Fibroblast of villous mesenchyme (primary cell): ENCODE measurements around the gene PDXDC1. TPM values are rescaled to one million over a fixed set of nuclear protein-coding genes. Genes with fewer than 3 reads are reported as not detected.
"Not testable (repeated sequence)": the region's sequence is repeated elsewhere in the genome, so short reads cannot be mapped to it uniquely, and the experiment has no call there.

ENCODE experiments used
- DNase-seq: peaks from one replicate; pipeline ENCODE4 v3.0.0-alpha.2; 2010; ENCODE audit warnings: low read depth
- H3K4me3 ChIP-seq: 2 replicates; pipeline ENCODE4 v1.5.1; 2011; ENCODE audit warnings: low read depth, mild to moderate bottlenecking, low read length
- total RNA-seq: library from RNA; depleted of rRNA; stranded (reverse); fragments of >200 nt; gene quantifications from 2 replicates; pipeline ENCODE4 v1.2.3, GENCODE V29; 2012
- TF ChIP-seq, protein P1 (sequence below): IDR thresholded peaks from 2 replicates; pipeline ENCODE4 v1.5.1; 2012; ENCODE audit warnings: low read depth, mild to moderate bottlenecking, low read length; ENCODE audit not compliant: insufficient read depth

PDXDC1 gene
- total RNA-seq, 1 donor: 112 TPM

DNA sequence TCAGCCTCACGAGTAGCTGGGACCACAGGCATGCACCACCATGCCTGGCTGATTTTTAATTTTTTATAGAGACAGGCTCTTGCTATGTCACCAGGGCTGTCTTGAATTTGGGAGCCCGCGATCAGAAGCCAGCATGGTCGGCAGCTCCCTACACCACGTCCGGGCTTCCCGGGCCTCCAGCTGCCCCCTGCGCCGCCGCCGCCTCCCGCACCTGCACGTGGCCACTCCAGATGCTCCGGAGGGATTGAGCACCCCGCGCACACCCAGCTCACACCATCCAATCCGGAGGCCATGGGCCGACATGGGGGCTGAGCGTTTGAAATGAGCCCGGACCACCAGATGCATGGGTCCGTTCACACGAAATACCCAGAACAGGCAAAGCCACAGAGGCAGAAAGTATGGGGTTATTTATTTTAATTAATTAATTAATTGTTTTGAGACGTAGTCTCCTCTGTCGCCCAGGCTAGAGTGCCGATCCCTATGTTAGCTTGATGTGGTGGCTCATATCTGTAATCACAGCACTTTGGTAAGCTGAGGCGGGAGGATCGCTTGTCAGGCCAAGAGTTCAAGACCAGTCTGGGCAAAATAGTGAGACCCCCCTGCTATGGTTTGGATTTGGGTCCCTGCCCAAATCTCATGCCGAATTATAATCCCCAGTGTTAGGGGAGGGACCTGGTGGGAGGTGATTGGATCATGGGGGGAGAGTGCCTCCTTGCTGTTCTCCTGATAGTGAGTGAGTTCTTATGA, 17.1 kb upstream of the PDXDC1 start:
- TF ChIP-seq, protein P1, sequence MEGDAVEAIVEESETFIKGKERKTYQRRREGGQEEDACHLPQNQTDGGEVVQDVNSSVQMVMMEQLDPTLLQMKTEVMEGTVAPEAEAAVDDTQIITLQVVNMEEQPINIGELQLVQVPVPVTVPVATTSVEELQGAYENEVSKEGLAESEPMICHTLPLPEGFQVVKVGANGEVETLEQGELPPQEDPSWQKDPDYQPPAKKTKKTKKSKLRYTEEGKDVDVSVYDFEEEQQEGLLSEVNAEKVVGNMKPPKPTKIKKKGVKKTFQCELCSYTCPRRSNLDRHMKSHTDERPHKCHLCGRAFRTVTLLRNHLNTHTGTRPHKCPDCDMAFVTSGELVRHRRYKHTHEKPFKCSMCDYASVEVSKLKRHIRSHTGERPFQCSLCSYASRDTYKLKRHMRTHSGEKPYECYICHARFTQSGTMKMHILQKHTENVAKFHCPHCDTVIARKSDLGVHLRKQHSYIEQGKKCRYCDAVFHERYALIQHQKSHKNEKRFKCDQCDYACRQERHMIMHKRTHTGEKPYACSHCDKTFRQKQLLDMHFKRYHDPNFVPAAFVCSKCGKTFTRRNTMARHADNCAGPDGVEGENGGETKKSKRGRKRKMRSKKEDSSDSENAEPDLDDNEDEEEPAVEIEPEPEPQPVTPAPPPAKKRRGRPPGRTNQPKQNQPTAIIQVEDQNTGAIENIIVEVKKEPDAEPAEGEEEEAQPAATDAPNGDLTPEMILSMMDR: no peak
- DNase-seq: no peak
- no peak overlapping the region for H3K4me3 ChIP-seq

DNA sequence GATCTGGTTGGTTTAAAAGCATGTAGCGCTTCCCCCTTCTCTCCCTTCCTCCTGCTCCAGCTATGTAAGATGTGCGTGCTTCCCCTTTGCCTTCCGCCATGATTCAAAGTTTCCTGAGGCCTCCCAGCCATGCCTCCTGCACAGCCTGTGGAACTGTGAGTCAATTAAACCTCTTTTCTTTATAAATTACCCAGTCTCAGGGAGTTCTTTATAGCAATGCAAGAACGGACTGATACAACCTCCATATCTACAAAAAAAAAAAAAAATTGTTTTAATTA, 16.6 kb upstream of the PDXDC1 start:
- TF ChIP-seq, protein P1: no peak
- DNase-seq: no peak
- H3K4me3 ChIP-seq: no peak overlapping the region

DNA sequence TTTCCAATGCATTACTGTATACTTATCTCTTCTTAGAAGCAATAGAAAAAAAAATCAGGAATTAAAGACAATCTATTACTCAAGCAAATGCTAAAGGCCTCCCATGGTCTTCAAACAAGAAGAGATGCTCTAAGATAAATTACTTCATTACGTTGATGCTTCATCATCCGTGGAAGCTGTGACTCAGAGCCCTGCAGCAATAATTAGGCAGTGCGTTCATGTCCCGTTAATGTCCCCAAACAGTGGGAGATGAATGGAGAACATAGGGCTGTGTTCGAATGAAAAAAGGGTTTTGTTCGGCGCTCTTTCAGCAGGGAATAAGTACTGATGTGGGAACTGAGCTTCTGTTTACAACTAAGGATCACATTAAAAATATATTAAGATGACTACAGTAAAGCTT, 15.9 kb upstream of the PDXDC1 start:
- H3K4me3 ChIP-seq: no peak overlapping the region
- TF ChIP-seq, protein P1: no peak
- DNase-seq: peak; percentile 13

DNA sequence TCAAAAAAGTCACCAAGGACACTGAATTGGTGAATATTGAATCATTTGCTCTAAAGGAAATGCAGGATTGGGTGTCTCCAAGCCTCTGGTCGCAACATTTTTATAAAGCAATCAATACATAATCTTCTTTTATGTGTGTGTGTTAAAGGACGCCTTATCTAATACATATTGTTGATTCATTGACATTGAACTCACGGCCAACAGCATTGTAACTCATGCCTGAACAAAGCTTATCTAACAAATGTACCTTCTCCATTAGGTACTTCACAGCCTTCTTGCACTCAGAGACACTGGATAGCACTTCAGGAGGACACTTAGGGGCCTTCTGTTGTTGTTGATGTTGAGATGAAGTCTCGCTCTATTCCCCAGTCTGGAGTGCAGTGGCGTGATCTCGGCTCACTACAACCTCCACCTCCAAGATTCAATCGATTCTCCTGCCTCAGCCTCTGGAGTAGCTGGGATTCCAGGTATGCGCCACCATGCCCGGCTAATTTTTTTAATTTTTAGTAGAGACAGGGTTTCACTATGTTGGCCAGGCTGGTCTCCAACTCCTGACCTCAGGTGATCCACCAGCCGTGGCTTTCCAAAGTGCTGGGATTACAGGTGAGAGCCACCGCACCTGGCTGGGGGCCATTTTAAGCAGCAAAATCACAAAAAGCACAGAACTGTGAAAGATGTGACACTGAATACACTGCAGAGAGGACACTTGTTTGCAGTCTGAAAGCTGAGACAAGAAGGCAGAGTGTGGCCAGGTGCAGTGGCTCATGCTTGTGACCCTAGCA, 13.2 kb upstream of the PDXDC1 start:
- no peak for DNase-seq
- TF ChIP-seq, protein P1: no peak

DNA sequence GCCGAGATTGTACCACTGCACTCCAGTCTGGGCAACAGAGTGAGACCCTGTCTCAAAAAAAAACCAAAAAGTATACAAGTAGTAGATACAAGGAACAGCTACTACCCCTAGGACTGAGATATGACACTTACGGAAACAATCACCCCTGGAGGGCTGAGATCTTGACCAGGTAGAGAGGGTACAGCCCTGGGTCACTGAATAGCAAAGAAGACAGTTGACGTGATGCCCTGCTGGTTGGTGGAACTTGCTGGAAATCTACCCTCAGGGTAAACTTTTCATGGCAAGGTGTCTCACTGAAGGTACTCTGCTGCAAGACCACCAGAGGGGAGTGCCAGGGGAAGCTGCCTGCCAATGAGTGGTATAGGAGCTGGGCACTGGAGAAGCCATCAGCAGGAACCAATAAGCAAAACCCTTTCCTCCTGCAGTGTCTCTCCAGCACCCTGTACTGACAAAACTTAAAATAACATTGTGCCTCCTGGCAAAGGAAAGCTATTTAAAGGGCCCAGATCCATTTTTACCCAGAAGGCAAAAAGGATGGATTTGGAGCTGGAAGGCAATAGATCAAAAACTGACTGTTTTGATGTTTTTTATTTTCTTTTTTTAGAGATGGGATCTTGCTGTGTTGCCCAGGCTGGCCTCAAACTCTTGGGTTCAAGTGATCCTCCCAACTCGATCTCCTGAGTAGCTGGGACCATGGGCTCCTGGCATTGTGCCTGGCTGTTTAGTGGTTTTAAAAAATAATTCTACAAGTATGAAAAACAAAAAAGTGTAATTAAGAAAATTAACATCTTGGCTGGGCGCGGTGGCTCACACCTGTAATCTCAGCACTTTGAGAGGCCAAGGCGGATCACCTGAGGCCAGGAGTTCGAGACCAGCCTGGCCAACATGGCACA, 11.3 kb upstream of the PDXDC1 start:
- no peak for DNase-seq

More for the DNA sequence above, 13.2 kb upstream of the PDXDC1 start:
- no peak overlapping the region for H3K4me3 ChIP-seq

DNA sequence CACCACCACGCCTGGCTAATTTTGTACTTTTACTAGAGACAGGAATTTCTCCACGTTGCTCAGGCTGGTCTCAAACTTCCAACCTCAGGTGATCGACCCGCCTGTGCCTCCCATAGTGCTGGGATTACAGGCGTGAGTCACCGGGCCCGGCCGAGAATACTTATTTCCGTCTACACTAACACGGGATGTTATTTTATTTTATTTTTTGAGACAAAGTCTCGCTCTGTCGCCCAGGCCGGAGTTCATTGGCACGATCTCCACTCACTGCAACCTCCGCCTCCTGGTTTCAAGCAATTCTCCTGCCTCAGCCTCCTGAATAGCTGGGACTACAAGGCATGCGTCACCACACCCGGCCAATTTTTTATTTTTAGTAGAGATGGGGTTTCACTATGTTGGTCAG, 9.5 kb upstream of the PDXDC1 start:
- TF ChIP-seq, protein P1: no peak
- no peak for DNase-seq

More for the DNA sequence above, 11.3 kb upstream of the PDXDC1 start:
- no peak overlapping the region for H3K4me3 ChIP-seq
- TF ChIP-seq, protein P1: no peak

DNA sequence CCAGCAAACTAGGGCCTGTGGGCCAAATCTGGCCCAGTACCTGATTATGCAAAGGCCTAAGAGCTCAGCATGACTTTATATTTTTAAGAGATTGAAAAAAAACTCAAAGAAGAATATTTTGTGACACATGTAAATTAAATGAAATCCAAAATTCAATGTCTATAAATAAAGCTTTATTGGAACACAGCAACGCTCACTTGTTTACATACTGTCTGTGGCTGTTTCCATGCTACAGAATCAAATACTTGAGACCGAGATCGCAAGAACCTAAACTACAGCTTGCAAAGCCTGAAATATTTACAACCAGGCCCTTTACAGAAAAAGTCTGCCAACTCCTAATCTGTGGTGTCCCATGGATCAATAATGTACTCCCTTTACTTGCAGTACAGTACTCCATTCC, 5.0 kb upstream of the PDXDC1 start:
- not testable (repeated sequence) for DNase-seq, H3K4me3 ChIP-seq

More for the DNA sequence above, 9.5 kb upstream of the PDXDC1 start:
- no peak overlapping the region for H3K4me3 ChIP-seq

DNA sequence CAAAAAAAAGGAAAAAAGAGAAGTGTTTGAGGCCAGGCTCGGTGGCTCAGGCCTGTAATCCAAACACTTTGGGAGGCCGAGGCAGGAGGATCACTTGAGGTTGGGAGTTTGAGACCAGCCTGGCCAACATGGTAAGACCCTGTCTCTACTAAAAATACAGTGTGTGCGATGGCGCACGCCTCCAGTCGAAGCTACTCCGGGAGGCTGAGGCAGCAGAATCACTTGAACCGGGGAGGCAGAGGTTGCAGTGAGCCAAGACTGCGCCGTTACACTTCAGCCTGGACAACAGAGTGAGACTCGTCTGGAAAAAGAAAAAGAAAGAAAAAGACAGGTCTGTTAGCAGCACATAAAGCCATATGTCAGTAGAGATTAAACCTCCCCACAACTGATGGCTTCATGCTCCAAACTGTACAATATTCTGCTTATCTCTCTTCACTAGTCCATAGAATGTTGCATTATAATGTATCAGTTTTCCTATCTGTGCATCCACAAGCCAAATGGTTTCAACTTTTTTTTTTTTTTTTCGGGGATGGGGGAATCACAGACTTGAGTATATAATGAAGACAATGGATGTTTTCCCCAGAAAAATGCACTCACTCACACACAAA, 3.1 kb upstream of the PDXDC1 start:
- not testable (repeated sequence) for H3K4me3 ChIP-seq, DNase-seq

DNA sequence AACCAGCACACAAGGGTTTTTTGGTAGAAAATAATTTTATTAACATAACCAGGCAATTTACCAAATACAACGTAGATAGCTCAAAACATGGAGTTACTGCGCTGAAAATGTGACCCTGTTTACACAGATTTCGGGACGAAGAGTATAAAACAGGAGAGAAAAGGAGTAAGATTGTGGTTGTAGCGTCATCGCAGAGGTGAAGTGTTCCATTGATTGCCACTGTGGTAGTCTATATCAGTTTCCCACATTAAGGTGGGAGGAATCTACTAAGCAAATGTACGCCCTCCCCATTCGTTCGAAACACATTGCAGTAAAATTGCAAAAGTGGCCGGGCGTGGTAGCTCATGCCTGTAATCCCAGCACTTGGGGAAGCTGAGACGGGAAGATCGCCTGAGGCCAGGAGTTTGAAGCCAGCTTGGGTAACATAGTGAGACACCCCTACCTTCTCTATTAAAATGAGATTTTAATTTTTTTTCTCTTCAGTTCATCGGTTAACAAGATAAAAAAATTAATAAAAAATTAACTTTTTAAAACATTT, 972 bp upstream of the PDXDC1 start:
- DNase-seq: not testable (repeated sequence)
- peak overlapping the region; percentile 88 for H3K4me3 ChIP-seq

DNA sequence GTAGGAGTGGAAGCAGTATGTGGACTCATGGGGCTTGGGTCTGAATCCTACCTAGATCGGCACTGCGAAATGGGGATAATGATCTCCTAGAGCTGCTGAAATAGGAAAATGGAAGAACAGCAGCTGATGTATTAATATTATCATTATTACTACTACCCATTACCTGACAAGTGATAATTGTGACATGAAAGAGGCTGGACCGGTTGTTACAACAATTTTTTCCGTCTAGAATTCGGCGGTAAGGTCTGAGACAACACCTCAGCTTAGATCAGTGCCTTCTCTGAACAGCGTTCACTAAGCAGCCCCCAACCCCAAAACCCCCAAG, 533 bp upstream of the PDXDC1 start:
- DNase-seq: peak; percentile 45
- H3K4me3 ChIP-seq: peak overlapping the region; percentile 88
